Stimulated activated naive CD8-positive, alpha-beta T cell treated with anti-CD3 and anti-CD28 coated beads, Interleukin-15, Interleukin-2, amounts not matched to agents 100 ng/mL and 50 ng/mL, for 24 hours (primary cell): ENCODE data around the gene TDRD9.
A peak's percentile ranks its signal among the peaks of the same experiment; 100 is the strongest.
"Not testable (repeated sequence)": the region's sequence is repeated elsewhere in the genome, so short reads cannot be mapped to it uniquely, and the experiment has no call there.

Source experiments
- H3K27ac Mint-ChIP-seq: one replicate; pipeline ENCODE4 v1.8.0; 2021; ENCODE audit warnings: mild to moderate bottlenecking, mixed read lengths
- H3K27me3 Mint-ChIP-seq: one replicate; pipeline ENCODE4 v1.8.0; 2021; ENCODE audit warnings: mixed read lengths
- H3K36me3 Mint-ChIP-seq: one replicate; pipeline ENCODE4 v1.8.0; 2021; ENCODE audit warnings: low read depth, mixed read lengths
- H3K4me1 Mint-ChIP-seq: one replicate; pipeline ENCODE4 v1.8.0; 2021; ENCODE audit warnings: low read depth, mixed read lengths
- H3K4me3 Mint-ChIP-seq: one replicate; pipeline ENCODE4 v1.8.0; 2021; ENCODE audit warnings: mild to moderate bottlenecking, mixed read lengths
- H3K9me3 Mint-ChIP-seq: one replicate; pipeline ENCODE4 v1.8.0; 2021; ENCODE audit warnings: mixed read lengths

Gene TDRD9

GRCh38 chr14:103887557-103888115 lies 40.6 kb upstream of the TDRD9 start:
- no peaks in the 10 kb centered on the region for H3K36me3 Mint-ChIP-seq
- no peaks in the 10 kb centered on the region for H3K9me3 Mint-ChIP-seq
- no peak overlapping the region for H3K27ac Mint-ChIP-seq
- no peaks in the 10 kb centered on the region for H3K27me3 Mint-ChIP-seq
- H3K4me1 Mint-ChIP-seq: no peaks in the 10 kb centered on the region
- no peak overlapping the region for H3K4me3 Mint-ChIP-seq

- not testable (repeated sequence) for H3K36me3 Mint-ChIP-seq, H3K4me1 Mint-ChIP-seq, H3K9me3 Mint-ChIP-seq, H3K27ac Mint-ChIP-seq, H3K27me3 Mint-ChIP-seq, H3K4me3 Mint-ChIP-seq
Observed at GRCh38 chr14:103889002-103889312, 39.3 kb upstream of the TDRD9 start.

GRCh38 chr14:103889313-103890051 lies 38.8 kb upstream of the TDRD9 start:
- Mint-ChIP-seq H3K9me3 (no peaks in the 10 kb centered on the region), H3K36me3 (no peaks in the 10 kb centered on the region), H3K4me1 (no peaks in the 10 kb centered on the region), H3K27ac (no peak overlapping the region), H3K4me3 (no peak overlapping the region), H3K27me3 (no peaks in the 10 kb centered on the region)

- Mint-ChIP-seq H3K4me1 (no peaks in the 10 kb centered on the region), H3K9me3 (no peaks in the 10 kb centered on the region), H3K27me3 (no peaks in the 10 kb centered on the region), H3K27ac (no peak overlapping the region), H3K4me3 (no peak overlapping the region), H3K36me3 (no peaks in the 10 kb centered on the region)
Observed at GRCh38 chr14:103890052-103890371, 38.2 kb upstream of the TDRD9 start.

GRCh38 chr14:103890821-103891666 lies 37.2 kb upstream of the TDRD9 start:
- Mint-ChIP-seq H3K4me1 (no peaks in the 10 kb centered on the region), H3K36me3 (no peaks in the 10 kb centered on the region), H3K27me3 (no peaks in the 10 kb centered on the region), H3K4me3 (no peak overlapping the region), H3K9me3 (no peaks in the 10 kb centered on the region), H3K27ac (no peak overlapping the region)

GRCh38 chr14:103891667-103892215 lies 36.5 kb upstream of the TDRD9 start:
- Mint-ChIP-seq H3K27me3 (no peaks in the 10 kb centered on the region), H3K9me3 (no peaks in the 10 kb centered on the region), H3K4me3 (no peak overlapping the region), H3K36me3 (no peaks in the 10 kb centered on the region), H3K27ac (no peak overlapping the region), H3K4me1 (no peaks in the 10 kb centered on the region)

- no peak overlapping the region for H3K4me3 Mint-ChIP-seq
- H3K9me3 Mint-ChIP-seq: no peaks in the 10 kb centered on the region
- no peaks in the 10 kb centered on the region for H3K36me3 Mint-ChIP-seq
- no peak overlapping the region for H3K27ac Mint-ChIP-seq
- H3K4me1 Mint-ChIP-seq: no peaks in the 10 kb centered on the region
- no peaks in the 10 kb centered on the region for H3K27me3 Mint-ChIP-seq
Observed at GRCh38 chr14:103892247-103892646, 36.0 kb upstream of the TDRD9 start.

- Mint-ChIP-seq H3K27ac (no peak overlapping the region), H3K9me3 (no peaks in the 10 kb centered on the region)
Observed at GRCh38 chr14:103894034-103894722, 34.1 kb upstream of the TDRD9 start.

GRCh38 chr14:103894723-103895059 lies 33.6 kb upstream of the TDRD9 start:
- H3K27me3 Mint-ChIP-seq: no peaks in the 10 kb centered on the region
- no peak overlapping the region for H3K27ac Mint-ChIP-seq
- no peaks in the 10 kb centered on the region for H3K9me3 Mint-ChIP-seq
- no peaks in the 10 kb centered on the region for H3K36me3 Mint-ChIP-seq
- H3K4me1 Mint-ChIP-seq: no peaks in the 10 kb centered on the region
- H3K4me3 Mint-ChIP-seq: no peak overlapping the region

More at GRCh38 chr14:103894034-103894722, 34.1 kb upstream of the TDRD9 start:
- Mint-ChIP-seq H3K4me1 (no peaks in the 10 kb centered on the region), H3K27me3 (no peaks in the 10 kb centered on the region), H3K4me3 (no peak overlapping the region), H3K36me3 (no peaks in the 10 kb centered on the region)

GRCh38 chr14:103896578-103896977 lies 31.7 kb upstream of the TDRD9 start:
- Mint-ChIP-seq H3K4me1 (peaks cover 3% of the 10 kb centered on the region), H3K27me3 (no peaks in the 10 kb centered on the region), H3K36me3 (no peaks in the 10 kb centered on the region), H3K4me3 (no peak overlapping the region), H3K9me3 (no peaks in the 10 kb centered on the region), H3K27ac (peak overlapping the region; percentile 10)

GRCh38 chr14:103897075-103897947 lies 30.9 kb upstream of the TDRD9 start:
- H3K36me3 Mint-ChIP-seq: no peaks in the 10 kb centered on the region
- H3K4me1 Mint-ChIP-seq: peaks cover 3% of the 10 kb centered on the region
- H3K4me3 Mint-ChIP-seq: no peak overlapping the region
- no peaks in the 10 kb centered on the region for H3K27me3 Mint-ChIP-seq
- no peaks in the 10 kb centered on the region for H3K9me3 Mint-ChIP-seq
- no peak overlapping the region for H3K27ac Mint-ChIP-seq

GRCh38 chr14:103898204-103898603 lies 30.1 kb upstream of the TDRD9 start:
- H3K36me3 Mint-ChIP-seq: no peaks in the 10 kb centered on the region
- H3K27ac Mint-ChIP-seq: no peak overlapping the region
- H3K4me1 Mint-ChIP-seq: peaks cover 3% of the 10 kb centered on the region
- no peak overlapping the region for H3K4me3 Mint-ChIP-seq
- no peaks in the 10 kb centered on the region for H3K9me3 Mint-ChIP-seq
- H3K27me3 Mint-ChIP-seq: no peaks in the 10 kb centered on the region

- H3K4me3 Mint-ChIP-seq: no peak overlapping the region
- no peak overlapping the region for H3K27ac Mint-ChIP-seq
- H3K9me3 Mint-ChIP-seq: no peaks in the 10 kb centered on the region
- peaks cover 3% of the 10 kb centered on the region for H3K4me1 Mint-ChIP-seq
- peaks cover 3% of the 10 kb centered on the region for H3K27me3 Mint-ChIP-seq
- H3K36me3 Mint-ChIP-seq: no peaks in the 10 kb centered on the region
Observed at GRCh38 chr14:103898711-103899110, 29.5 kb upstream of the TDRD9 start.

- H3K4me3 Mint-ChIP-seq: no peak overlapping the region
- H3K27ac Mint-ChIP-seq: no peak overlapping the region
- H3K9me3 Mint-ChIP-seq: no peaks in the 10 kb centered on the region
- peaks cover 3% of the 10 kb centered on the region for H3K4me1 Mint-ChIP-seq
- peaks cover 3% of the 10 kb centered on the region for H3K27me3 Mint-ChIP-seq
- no peaks in the 10 kb centered on the region for H3K36me3 Mint-ChIP-seq
Observed at GRCh38 chr14:103899316-103899715, 28.9 kb upstream of the TDRD9 start.
